Hippocampal formation (tissue), 2 donors: ENCODE measurements around the gene SLIT3.

ENCODE experiments used
- DNase-seq, 2 donors: peaks; one replicate each; lab custom pipeline; 2025; lab: John Stamatoyannopoulos, UW

The SLIT3 gene

DNA sequence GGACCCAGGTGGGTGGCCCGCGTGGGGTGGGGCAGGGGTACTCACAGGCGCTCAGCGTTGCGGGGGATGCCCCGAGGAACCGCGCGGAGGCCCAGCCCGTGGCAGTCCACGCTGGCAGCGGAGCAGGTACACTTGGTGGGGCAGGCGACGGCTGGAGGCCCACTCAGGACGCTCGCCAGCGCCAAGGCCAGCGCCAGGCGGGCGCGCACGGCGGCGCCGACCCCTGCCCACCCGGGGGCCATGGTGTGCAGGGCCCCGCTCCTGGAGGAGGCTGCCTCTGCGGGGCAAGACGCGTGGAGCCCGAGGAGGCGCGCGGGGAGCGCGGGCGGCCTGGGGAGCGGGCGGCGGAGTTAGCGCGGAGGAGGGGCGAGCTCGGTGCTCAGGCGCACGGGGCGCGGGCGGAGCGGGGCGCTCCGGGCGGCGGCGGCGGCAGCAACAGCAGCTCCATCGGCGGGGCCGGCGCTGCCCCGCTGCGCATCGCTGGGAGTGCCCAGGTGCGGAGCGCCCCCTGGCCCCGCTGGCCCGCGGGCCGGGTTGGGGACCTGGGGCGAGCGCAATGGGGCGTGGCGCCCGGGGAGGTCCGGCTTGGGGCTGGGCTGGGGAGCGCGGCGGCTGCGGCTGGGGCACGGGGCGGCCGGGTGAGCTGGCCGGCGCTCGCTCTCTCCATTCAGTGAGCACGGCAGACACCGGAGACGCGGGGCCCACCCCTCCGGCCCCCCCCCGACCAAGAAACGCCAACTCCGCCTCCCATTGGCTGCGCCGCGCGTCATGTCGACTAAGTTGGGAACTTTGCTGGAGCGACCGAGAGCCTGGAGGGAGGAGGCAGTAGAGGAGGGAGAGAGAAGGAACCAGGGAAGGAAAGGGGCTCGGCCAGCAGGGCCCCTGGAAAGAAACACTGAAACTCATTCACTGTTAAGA lies at the start of gene SLIT3:
Gene SLIT3, minus strand, starts transcription at position 672 of the 918 bp plus-strand sequence. Its CDS starts 430 bp downstream, at position 242.
- peak in 1 of 2 donors; percentile 16 for DNase-seq

DNA sequence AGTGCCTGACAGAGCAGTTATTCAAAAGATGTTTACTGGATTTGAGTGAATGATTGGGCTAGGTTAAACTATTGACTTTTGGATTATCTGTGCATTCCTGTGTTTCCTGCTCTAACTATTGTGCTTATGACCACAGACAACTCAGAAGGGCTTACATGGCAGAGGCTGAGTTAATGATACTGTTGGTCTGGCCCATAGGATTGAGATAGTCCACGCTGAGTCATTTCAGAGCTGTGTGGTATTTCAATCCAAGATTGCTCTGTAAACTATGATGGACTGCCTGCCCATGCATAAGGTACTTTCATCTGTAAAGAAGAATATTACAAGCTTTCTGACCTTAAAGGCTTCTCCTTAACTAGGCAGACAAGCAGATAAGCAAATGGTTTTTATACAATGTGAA lies 49.1 kb upstream of the SLIT3 start:
- DNase-seq, result no peak

DNA sequence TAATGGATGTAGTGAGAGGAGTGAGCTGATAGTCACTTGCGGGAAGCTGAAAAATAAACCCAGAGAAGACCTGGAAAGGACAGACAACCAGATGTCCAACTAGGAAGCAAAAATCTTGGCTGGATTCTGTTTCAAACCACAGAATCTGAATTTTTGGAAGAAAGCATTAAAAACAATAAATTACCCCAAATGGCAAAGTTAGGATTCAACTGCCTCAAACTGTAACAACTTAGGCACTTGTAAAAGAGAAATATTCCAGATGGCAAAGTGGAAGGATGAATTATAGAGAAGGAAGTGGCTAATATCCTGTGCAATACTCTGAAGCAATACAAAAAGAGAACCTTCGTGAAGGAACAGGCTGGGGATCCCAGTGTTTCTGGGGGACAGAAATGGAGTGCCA lies 46.8 kb upstream of the SLIT3 start:
- DNase-seq, result no peak

DNA sequence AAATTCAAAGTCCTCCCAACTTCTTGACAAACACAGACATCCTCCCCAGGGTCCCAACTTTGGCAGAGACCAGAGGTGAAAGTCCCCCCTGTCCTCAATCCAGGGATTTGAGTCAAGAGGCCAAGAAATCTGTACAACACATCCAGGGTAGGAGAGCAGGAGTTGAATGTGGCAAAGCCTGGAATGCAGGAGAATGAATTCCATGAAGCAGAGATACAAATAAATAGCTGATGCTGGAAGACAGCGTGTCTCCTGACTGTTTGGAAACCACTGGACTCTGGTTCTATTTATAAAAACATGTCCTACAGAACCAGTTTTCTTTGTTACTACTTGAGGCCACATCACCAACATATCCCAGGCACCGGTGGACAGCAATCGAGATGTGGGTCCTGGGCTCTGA lies 43.7 kb upstream of the SLIT3 start:
- no peak for DNase-seq

DNA sequence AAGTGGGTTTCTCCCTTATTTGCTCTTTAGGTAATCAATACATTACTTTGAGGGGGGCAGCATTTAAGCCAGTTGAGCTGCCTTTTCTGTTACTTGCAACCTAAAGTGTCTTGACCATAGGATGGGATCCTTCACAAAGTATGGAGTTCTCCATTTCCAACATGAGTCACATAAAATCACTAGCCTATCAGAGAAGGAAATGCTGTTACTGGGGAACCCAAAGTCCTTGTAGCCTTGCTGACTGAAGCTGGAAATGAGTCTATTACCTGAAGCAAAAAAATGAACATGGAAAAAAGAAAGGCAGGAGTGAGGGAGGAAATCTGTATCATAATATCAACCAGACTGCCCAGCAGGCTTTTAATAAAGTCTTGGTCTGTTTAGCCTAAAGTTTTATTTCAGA lies 42.8 kb upstream of the SLIT3 start:
- DNase-seq, result no peak

DNA sequence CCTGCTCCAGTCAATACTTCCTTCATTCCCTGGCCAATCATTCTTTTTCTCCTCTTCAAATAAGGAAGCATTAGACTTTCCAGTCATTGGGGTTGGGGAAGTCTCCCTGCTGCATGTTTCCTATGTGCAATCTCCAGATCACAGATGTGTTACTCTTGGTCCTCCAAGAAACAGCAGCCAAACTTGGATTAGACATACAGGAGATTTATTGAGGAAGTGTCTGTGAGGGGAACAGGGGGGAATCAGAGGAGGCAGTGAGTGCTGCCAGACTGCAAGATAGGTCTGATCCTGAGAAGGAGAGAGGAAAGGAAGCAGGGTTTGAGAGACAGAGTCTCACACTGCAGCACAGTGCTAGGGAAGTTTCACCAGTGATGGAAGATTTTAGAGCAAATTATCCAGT lies 40.6 kb upstream of the SLIT3 start:
- DNase-seq, result no peak

DNA sequence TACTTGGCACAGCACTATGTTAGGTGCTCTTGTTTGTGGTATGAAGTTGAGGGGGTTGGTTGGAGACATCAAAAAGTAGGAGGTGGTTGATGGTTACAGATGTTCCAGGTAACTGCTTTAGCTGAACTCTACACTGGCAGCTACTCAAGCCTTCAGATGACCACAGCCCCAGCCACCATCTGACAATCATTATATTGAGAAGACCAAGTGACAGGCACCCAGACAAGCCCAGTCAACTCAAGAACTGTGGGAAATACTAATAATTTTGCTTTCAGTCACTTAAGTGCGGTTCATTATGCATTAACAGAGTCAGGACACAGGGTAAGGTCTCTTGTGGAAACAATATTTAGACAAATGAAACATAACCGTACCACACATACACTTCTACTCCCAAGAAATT lies 38.9 kb upstream of the SLIT3 start:
- DNase-seq, result no peak

DNA sequence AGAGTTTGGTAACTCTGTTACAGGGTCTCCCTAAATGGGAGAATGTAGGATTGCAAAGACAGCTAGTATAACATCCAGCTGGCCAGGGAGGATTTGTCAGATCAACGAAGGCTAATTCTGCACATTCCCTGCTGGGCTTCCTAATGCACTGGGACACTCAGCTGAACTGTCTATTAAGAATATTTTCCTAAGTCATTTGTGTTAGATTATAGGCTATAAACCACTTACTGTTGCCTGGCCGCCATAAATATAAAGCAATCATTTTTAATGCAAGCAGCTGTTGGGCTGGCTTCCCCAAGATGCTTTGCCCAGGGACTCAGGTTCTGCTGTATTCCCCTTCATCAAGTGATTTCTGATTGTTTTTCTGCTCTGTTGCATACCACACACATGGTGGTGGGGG lies 35.3 kb upstream of the SLIT3 start:
- DNase-seq, result no peak

DNA sequence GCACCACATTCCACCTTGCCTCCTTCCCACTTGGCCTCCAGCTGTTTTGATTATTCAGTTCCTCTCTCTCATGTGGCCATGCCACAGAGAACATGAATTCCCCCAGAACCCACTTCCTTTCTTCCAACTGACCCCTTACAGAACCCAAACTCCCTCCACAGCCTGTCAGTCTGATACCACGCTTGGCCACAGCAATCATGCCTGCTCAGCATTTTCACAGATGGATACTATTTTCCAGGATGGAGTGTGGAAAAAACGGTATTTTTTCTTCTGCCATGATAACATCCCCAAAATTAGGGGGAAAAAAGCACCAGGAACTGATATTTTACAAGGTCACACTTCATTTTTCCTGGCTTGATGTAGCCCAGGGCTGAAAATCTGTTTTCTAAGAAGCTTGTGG lies 34.9 kb upstream of the SLIT3 start:
- DNase-seq, result no peak

DNA sequence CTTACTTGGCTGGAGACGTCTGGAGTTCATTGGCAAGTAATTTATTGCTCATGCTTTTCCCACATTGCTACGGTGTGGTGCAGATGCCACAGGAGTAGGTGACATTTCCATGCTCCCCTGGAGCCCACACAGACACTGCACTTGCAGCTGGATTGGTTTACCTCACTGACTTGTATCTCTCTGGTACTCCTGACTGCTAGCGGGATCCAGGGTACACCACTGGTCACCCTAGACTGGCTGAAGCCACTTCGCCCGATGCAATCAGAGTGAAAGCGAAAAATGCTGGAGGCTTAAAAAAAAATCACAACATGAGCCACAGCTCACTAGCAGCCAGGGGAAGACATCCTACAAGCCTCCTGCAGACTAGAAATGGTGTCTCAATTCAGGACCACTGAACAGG lies 32.6 kb upstream of the SLIT3 start:
- DNase-seq, result no peak

DNA sequence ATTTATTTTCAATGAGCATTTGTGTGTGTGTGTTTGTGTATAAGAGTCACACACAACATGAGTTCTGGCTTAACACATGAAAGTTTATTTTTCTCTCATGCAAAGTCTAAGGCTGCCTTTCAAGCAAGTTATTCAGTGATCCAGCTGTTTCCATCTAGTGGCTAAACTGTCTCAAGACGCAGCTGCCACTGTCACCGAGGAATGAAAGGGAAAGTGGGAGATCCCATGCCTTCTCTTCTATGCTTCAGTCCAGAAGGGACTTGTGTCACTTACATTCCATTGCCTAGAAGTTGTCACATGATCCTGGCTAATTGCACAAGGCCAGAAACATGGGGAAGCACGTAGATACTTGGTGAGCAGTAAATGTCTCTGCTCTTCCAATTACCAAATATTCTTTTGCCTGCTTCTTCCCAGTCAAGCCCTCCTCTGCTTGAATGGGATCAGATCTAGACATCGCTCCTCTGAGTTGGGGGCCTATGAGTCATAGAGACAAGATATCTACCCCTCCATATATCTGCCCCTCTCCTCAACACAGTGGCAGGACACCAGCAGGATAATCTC lies 30.4 kb upstream of the SLIT3 start:
- no peak for DNase-seq

DNA sequence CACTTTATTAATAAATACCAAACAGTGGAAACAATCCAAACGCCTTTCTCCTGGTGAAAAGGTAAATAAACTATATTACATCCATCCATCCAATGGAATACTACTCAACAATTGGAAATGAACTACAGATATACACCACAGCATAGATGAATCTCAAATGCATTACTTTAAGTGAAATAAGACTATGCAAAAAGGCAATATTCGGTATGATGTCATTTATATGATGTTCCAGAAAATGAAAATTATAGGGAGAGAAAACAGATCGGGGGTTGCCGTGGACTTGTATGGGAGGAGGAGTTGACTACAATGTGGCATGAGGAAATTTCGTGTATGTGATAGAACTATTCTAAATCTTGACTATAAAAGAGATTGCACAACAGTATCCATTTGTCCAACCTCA lies 27.5 kb upstream of the SLIT3 start:
- DNase-seq, result no peak

DNA sequence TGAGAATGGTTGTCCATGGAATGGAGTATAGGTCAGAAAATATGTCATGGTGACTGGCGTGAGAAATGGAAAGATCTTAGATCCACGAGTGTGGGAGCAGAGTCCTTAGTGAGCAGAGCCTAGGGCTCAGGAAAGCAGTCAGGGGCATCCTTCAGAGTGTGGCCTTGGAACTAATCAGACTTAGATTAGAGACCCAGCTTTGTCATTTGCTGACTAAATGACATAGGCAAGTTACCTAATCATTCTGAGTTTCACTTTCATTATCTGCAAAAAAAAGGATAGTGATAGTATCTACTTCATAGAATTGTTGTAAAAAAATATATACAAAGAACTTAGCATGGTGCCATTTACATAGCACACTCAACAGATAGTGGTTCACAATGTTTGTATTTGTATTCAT lies 24.3 kb upstream of the SLIT3 start:
- no peak for DNase-seq

DNA sequence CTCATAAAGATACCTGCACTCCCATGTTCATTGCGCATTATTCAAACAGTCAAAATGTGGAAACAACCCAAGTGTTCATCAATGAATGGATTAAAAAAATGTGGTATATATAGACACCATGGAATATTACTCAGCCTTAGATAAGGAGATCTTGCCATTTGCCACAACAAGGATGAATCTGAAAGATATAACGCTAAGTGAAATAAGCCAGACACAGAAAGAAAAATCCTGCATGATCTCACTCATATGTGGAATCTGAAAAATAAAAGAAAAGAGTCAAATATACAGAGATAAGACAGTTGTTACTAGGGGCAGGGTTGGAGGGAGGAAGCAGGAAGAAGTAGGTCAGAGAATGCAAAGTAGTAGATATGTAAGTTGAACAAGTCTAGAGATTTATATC lies 17.6 kb upstream of the SLIT3 start:
- no peak for DNase-seq

DNA sequence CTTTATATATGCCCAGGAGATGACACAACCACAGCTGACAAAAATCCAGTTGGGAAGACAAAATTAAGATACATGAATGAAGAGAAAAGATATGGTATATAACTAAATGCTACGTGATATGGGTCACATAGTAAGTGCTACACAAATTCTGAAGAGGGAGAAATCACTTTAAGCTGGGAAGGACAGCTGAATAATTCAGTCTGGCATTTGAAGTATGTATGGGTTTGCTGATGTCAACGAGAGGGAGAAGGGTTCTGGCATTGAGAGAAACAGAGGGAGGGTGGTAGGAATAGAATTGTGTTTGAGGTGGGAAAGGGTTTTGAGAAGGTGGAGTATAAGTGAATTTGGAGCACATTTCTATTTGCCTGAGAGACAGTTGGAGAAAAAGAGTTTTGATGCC lies 6.7 kb upstream of the SLIT3 start:
- no peak for DNase-seq

DNA sequence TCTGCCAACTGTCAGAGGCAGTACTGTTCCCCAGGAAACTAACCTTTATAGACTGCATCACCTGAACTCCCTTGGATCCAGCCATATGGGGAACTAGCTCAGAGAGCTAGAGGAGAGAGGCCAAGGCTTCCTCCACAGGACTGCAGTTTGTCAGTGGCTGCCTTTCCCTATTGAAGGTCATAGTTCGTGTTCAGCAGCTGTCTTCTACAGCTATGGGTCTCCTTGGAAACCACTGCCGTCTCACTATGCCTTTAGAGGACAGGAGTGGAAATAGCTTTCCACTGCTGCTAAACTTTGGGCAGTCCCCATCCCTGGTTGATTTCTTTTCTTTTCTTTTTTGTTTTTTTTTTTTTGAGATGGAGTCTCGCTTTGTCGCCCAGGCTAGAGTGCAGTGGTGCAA lies 4.4 kb upstream of the SLIT3 start:
- DNase-seq, result no peak

DNA sequence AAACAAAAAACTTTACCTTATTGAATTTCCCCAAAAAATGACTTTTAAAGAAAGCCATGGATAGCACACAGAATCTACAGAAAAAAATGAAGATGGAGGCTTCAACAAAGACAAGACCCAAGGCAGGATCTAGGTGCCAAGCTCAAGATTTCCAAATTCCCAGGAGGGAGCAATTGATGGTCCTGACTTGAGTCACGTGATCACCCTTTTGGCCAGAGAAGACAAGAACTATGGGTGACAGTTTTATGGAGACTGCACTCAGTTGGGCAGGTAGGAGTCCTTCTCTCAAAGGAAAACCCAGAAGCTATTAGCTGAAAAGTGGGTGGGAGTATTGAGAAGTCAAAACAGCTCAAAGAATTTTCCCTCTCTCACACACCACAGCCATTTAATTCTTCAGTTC lies 3.2 kb upstream of the SLIT3 start:
- no peak for DNase-seq

DNA sequence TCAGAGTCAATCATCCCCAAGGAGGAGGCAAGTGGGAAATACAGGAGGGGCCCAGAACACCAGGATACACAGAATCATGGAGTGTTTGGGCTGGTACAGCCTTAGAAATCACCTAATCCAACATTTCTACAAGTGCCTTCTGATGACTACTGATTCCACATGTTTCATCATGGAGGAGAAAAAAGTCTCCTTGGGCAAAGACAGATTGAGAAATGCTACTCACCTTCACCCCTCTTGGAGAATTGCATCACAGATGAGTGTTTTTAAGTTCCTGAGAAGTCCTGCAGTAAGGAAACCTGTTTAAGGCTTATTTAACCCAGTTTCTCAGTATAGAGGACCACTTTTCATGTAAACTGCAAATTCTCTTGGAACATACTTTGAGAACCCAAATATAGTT lies 2.2 kb upstream of the SLIT3 start:
- no peak for DNase-seq

DNA sequence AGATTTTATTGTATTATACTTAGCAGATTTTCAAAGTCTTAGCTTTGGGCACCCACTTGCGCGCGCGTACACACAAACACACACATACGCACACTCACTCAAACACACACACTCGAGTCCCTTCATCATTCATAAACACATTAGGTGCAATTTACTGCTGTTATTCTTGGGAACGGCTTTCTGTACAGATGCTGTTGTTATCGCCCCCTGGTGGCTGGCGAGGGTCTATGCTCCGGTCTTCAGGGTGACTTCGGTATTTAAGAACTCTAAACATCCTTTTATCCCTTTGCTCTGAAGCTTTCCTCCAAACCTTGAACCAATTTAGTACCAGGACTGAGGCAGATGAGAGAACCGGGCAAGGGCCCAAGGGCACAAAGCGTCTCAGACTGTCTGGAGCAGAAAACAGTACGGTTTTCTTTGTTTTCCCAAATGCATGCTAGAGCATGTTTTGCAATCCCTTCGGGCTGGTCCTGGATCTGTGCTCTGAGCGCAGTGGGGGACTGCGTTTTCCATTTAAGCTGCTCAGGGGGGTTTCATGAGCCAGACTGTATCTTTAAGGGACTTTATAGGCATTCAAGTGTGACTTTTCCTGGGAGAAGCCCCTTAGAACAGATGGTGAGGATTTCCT lies 1.7 kb upstream of the SLIT3 start:
- DNase-seq, result peak; percentile 63 to 70

DNA sequence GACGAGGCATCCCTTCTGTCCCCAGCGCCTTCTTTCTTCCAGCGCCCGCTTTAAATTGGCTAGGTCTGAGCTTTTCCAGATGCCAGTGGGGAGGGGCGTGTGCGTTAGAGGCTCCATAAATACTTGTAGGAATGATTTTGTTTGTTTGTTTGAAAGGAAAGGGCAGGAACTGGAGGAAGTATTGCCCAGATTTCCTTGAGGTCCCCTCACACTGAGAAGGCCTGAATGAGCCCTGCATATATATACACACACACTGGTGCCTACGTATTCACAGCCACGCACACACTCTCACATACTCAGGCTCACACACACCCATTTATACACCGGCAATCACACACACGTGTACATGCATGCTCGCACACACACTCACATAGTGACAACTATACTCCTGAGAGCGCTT lies 1.0 kb upstream of the SLIT3 start:
- DNase-seq, result no peak

DNA sequence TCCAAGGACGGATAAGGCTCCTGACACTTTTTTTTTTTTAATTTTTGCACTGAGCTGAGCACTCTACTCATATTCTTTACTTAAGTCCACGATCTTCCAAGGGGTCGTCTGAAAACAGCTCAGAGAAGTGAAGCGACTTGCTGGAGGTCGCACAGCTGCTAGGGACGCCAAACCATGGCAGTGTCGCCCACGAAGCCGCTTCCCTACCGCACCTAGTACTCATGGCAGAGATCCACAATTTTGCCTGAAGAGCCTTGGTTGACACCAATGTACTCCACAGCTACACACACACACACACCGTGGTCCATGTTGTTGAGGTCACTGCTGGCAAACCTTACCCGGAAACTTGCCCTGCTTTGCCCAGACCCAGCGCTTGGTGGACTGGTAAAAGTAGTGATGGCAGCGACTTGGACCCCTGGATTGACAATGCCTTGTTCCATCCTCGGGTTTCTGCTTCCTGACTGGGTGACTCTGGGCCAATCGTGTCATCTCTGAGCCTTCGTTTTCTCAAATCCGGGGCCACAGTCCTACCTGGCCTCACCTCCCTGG lies 521 bp upstream of the SLIT3 start:
- no peak for DNase-seq

DNA sequence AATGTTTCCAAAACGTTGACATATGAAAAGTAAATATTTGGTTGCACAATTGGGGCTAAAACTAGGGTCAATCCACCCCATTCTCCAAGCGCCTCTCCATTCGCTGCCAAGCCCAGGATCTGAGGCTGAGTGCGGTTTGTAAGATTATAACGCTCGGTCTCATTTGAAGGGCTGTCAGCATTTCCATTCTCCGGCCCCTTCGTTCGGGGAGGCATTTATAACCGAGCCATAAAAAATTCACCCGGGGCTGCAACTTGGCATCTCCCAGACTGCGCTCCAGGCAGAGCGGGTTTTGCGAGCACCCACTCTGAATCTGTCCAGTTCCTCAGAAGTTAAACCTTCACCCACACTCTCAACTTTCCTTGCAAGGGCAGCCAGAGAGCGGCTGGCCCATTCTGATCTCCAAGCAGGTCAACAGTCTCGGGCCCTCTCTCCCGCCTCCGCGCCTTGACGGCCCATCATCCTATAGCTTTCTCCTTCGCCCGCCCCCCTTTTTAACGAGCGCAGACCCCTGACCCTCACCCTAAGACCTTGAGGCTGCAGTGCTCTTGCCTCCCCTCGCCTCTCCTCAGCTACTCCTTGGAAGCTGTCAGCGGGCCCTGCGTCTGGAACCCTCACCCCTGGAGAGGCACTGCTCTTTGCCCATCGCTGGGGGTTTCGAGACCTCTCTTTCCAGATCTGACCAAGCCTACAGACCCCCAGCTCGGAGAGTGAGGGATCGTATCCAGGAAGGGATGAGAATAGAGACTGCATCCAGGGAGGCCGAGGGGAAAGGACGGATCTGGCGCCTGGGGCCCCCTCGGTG lies 1.1 kb downstream of the SLIT3 start:
- no peak for DNase-seq
